Transverse colon (tissue), 4 donors: ENCODE data around the gene SUOX. TPM values are rescaled to one million over a fixed set of nuclear protein-coding genes. Genes with fewer than 3 reads are reported as not detected.

Experiments used
- DNase-seq: peaks from one replicate; pipeline ENCODE4 v3.0.0-alpha.2; 2019
- H3K27ac ChIP-seq, 4 donors: fragments of 200-600 bp; sonication (generic); 2 replicates each; pipeline ENCODE4 v1.5.1; 2016 to 2018; ENCODE audit warnings: inconsistent platforms in 4 of 4
- H3K27me3 ChIP-seq: fragments of 200-600 bp; sonication (generic); 2 replicates; pipeline ENCODE4 v1.5.1; 2017; ENCODE audit warnings: inconsistent platforms
- H3K36me3 ChIP-seq, 4 donors: fragments of 200-600 bp; sonication (generic); 2 replicates each; pipeline ENCODE4 v1.5.1; 2017 to 2019; ENCODE audit warnings: inconsistent platforms in 4 of 4
- H3K4me1 ChIP-seq, 4 donors: fragments of 200-600 bp; sonication (generic); 2 replicates each; pipeline ENCODE4 v1.5.1; 2017 to 2020; ENCODE audit warnings: inconsistent platforms in 4 of 4
- H3K4me3 ChIP-seq, 4 donors: fragments of 200-600 bp; sonication (generic); 1 replicate in 1 of 4; 2 replicates in 3 of 4; pipeline versions ENCODE4 v1.5.1 to v1.6.1; 2017 to 2019; ENCODE audit warnings: inconsistent platforms in 4 of 4
- H3K9me3 ChIP-seq, 2 donors: fragments of 200-600 bp; sonication (generic); 2 replicates each; pipeline ENCODE4 v1.5.1; 2017 to 2019; ENCODE audit warnings: inconsistent platforms in 2 of 2
- EP300 ChIP-seq: sonication (generic); formaldehyde crosslinking; IDR thresholded peaks from one replicate; pipeline ENCODE4 v1.6.1; 2017; ENCODE audit warnings: antibody characterized with exemption, low read depth
- POLR2A ChIP-seq: fragments of 450-650 bp; IDR thresholded peaks from one replicate; pipeline ENCODE4 v1.6.1; 2016; ENCODE audit warnings: antibody characterized with exemption, mild to moderate bottlenecking, moderate library complexity
- POLR2AphosphoS5 ChIP-seq, 3 donors: sonication (generic); formaldehyde crosslinking; IDR thresholded peaks; one replicate each; pipeline ENCODE4 v1.6.1; 2016; ENCODE audit warnings: antibody characterized with exemption in 3 of 3
- WGBS, 2 donors: methylation state at CpG; one replicate each; pipeline ENCODE4 v1.1.5; 2018; ENCODE audit warnings: low coverage in 1 of 2; 5-methylcytosine and 5-hydroxymethylcytosine counted together
- in situ Hi-C, 4 donors: fragments of 200-750 bp; cut with MboI; loops; one replicate each; pipeline versions ENCODE4 v1.15.0 to v1.15.1; 2017; ENCODE audit warnings: low sequenced_read_pairs in 3 of 4, low pct_ligation_motif_present in 1 of 4, low pct_unique_long_range_greater_than_20kb in 1 of 4
- intact Hi-C: fragments of 100-400 bp; cut with DNase I; formaldehyde crosslinking; loops from one replicate; pipeline ENCODE4 v1.15.1; 2023; ENCODE audit warnings: low total_unique reads
- total RNA-seq, 4 donors: library from RNA; depleted of rRNA; stranded (reverse); fragments of >200 nt; gene quantifications; one replicate each; pipeline ENCODE4 v1.1.0, GENCODE V29; 2016
- TF ChIP-seq, protein P1 (sequence below), 5 experiments: fragments of 200-600 bp in 3 of 5; fragments of 450-650 bp in 2 of 5; sonication (generic) in 3 of 5; IDR thresholded peaks; 1 replicate in 2 of 5; 2 replicates in 3 of 5; pipeline ENCODE4 v1.5.1; 2016 to 2017; ENCODE audit warnings: antibody characterized with exemption in 5 of 5, inconsistent platforms in 3 of 5, mild to moderate bottlenecking in 2 of 5, moderate library complexity in 1 of 5

SUOX gene
- total RNA-seq, 4 donors from 2014 or later: 30.1 to 45.3 (median 33.9) TPM

DNA sequence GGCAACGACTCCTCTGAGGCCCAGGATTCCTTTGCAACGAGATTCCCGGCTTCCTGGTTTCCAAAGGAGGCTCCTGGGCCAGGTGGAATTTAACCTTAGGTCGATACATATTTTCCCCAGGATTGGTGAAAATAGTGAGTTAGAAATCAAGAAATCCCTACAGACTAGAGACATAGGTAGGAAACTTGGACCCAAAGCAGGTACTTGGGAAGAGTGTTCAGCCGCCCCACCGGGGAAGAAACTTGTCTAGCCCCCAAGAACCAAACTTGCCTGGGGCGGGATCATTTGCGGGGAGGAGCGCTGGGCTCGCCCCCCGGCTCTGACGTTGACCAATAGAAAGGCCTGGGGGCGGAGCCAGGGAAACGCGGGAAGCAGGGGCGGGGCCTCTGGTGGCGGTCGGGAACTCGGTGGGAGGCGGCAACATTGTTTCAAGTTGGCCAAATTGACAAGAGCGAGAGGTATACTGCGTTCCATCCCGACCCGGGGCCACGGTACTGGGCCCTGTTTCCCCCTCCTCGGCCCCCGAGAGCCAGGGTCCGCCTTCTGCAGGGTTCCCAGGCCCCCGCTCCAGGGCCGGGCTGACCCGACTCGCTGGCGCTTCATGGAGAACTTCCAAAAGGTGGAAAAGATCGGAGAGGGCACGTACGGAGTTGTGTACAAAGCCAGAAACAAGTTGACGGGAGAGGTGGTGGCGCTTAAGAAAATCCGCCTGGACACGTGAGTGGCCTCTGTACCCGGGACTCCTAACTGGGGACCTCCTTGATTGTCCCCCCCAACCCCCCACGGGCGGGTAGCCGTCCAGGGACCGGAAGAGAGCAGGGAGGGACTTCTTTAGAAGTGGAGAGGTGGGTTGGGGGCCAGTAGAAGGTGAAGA, 30.4 kb upstream of the SUOX start, which contains the start of gene CDK2:
Gene CDK2, plus strand, starts transcription at position 423 of the 874 bp plus-strand sequence. Its CDS starts 179 bp downstream, at position 602.
- Histone ChIP-seq H3K9me3 (no peaks in the 10 kb centered on the region), H3K4me3 (peak within 1 kb of the TSS; percentile 56 to 91 (median 80)), H3K27ac (peak within 1 kb of the TSS; percentile 78 to 92 (median 86)), H3K27me3 (no peaks in the 10 kb centered on the region), H3K4me1 (peaks cover 8 to 18% (median 14%) of the 10 kb centered on the region in 4 donors), H3K36me3 (no peaks in the 10 kb centered on the region)
- intact Hi-C loops (no loop called here), in situ Hi-C loops (no loop called here)
- DNase-seq: peak; percentile 97
- 0% methylated on average over 1 to 44 of the region's 45 CpGs for WGBS, 2 donors
- TF ChIP-seq, protein P1, sequence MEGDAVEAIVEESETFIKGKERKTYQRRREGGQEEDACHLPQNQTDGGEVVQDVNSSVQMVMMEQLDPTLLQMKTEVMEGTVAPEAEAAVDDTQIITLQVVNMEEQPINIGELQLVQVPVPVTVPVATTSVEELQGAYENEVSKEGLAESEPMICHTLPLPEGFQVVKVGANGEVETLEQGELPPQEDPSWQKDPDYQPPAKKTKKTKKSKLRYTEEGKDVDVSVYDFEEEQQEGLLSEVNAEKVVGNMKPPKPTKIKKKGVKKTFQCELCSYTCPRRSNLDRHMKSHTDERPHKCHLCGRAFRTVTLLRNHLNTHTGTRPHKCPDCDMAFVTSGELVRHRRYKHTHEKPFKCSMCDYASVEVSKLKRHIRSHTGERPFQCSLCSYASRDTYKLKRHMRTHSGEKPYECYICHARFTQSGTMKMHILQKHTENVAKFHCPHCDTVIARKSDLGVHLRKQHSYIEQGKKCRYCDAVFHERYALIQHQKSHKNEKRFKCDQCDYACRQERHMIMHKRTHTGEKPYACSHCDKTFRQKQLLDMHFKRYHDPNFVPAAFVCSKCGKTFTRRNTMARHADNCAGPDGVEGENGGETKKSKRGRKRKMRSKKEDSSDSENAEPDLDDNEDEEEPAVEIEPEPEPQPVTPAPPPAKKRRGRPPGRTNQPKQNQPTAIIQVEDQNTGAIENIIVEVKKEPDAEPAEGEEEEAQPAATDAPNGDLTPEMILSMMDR (IDR thresholded peaks at IDR 0.05): no peak
- TF ChIP-seq POLR2AphosphoS5 (IDR thresholded peaks at IDR 0.05) (peak; percentile 57 to 84 (median 80)), POLR2A (peak; percentile 68), EP300 (peak; percentile 21)

DNA sequence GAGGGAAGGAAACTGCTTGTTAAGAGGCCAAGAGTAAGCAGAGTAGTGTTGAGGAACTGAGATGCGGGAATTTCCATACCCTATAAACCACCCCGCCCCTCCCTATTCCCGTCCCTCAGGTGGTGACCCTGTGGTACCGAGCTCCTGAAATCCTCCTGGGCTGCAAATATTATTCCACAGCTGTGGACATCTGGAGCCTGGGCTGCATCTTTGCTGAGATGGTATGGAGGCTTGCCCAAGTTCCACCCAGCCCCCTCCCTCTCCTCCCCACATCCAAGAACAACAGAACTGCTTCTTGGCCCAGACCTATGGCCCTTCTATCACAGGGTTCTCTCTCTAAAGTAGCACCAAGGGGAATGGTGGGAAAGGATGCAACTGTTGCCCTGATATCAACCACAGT, 27.7 kb upstream of the SUOX start:
- peaks cover 8 to 29% (median 14%) of the 10 kb centered on the region in 4 donors for H3K4me1 ChIP-seq
- no peaks in the 10 kb centered on the region for H3K27me3 ChIP-seq
- intact Hi-C loops (no loop called here), in situ Hi-C loops (no loop called here)
- H3K27ac ChIP-seq: no peak overlapping the region
- no peak for TF ChIP-seq POLR2AphosphoS5 (IDR thresholded peaks at IDR 0.05)
- TF ChIP-seq EP300: no peak
- TF ChIP-seq, protein P1 (IDR thresholded peaks at IDR 0.05): no peak
- TF ChIP-seq POLR2A: no peak
- 86 to 92% methylated on average over 4 of the region's 4 CpGs for WGBS, 2 donors
- no peaks in the 10 kb centered on the region for H3K36me3 ChIP-seq
- DNase-seq: no peak
- no peak overlapping the region for H3K4me3 ChIP-seq
- H3K9me3 ChIP-seq: no peaks in the 10 kb centered on the region

GRCh38 chr12:55970775-55971174, 26.3 kb upstream of the SUOX start:
- H3K36me3 ChIP-seq: no peaks in the 10 kb centered on the region
- peaks cover 9 to 40% (median 24%) of the 10 kb centered on the region in 4 donors for H3K4me1 ChIP-seq
- H3K9me3 ChIP-seq: no peaks in the 10 kb centered on the region
- no peak overlapping the region for H3K27ac ChIP-seq
- WGBS, 2 donors: 90% methylated on average over 7 of the region's 7 CpGs; no CpG with 5 or more reads in 1 of the 2 donors
- DNase-seq: no peak
- intact Hi-C loops (no loop called here), in situ Hi-C loops (no loop called here)
- TF ChIP-seq POLR2A (no peak), POLR2AphosphoS5 (IDR thresholded peaks at IDR 0.05) (no peak), EP300 (no peak)
- TF ChIP-seq, protein P1 (IDR thresholded peaks at IDR 0.05): no peak
- H3K4me3 ChIP-seq: no peak overlapping the region
- H3K27me3 ChIP-seq: no peaks in the 10 kb centered on the region

DNA sequence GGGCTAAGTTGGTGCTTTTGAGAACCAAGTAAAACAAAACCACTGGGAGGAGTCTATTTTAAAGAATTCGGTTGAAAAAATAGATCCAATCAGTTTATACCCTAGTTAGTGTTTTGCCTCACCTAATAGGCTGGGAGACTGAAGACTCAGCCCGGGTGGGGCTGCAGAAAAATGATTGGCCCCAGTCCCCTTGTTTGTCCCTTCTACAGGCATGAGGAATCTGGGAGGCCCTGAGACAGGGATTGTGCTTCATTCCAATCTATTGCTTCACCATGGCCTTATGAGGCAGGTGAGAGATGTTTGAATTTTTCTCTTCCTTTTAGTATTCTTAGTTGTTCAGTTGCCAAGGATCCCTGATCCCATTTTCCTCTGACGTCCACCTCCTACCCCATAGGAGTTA, 25.0 kb upstream of the SUOX start:
- DNase-seq: no peak
- 50 to 54% methylated on average over 1 to 3 of the region's 3 CpGs for WGBS, 2 donors
- H3K4me3 ChIP-seq: no peak overlapping the region
- intact Hi-C loops (no loop called here), in situ Hi-C loops (no loop called here)
- H3K36me3 ChIP-seq: no peaks in the 10 kb centered on the region
- H3K27ac ChIP-seq: peak overlapping the region; percentile 93 to 98 (median 94)
- TF ChIP-seq POLR2A (no peak), POLR2AphosphoS5 (IDR thresholded peaks at IDR 0.05) (no peak), EP300 (no peak)
- TF ChIP-seq, protein P1 (IDR thresholded peaks at IDR 0.05): no peak
- H3K4me1 ChIP-seq: peaks cover 4 to 47% (median 28%) of the 10 kb centered on the region in 4 donors
- H3K27me3 ChIP-seq: no peaks in the 10 kb centered on the region
- no peaks in the 10 kb centered on the region for H3K9me3 ChIP-seq
